SHP77 (cell line): Measurements from ENCODE around the gene KRT5.

Experiments used
- DNase-seq, 2 experiments: peaks; one replicate each; lab custom pipeline; 2025; lab: John Stamatoyannopoulos, UW

Gene KRT5

GRCh38 chr12:52537101-52537500 lies 16.9 kb upstream of the KRT5 start:
- DNase-seq = no peak

DNA sequence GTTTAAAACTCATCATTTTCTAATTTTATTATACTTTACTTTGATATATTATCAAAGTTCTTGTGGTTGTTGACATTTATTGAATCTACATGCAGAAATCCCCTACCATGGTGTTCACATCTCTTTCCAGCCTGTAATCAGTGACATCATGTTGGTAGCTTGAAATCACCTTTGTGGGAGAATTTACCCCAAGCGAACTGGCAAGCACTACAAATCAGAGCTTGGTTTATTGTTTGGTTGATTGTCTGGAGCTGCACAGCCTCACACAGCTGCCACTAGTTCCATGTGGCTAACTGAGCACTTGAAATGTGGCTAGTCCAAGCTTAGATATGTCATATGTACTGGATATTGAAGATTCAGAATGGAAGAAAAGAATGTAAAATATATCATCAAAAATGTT lies 15.4 kb upstream of the KRT5 start:
- no peak for DNase-seq

- DNase-seq = no peak
Observed at GRCh38 chr12:52534482-52534881, 14.3 kb upstream of the KRT5 start.

- no peak for DNase-seq
Observed at GRCh38 chr12:52533686-52534470, 13.7 kb upstream of the KRT5 start.

GRCh38 chr12:52532636-52533035 lies 12.4 kb upstream of the KRT5 start:
- DNase-seq = no peak

GRCh38 chr12:52531566-52532300 lies 11.5 kb upstream of the KRT5 start:
- no peak for DNase-seq

- no peak for DNase-seq
Observed at GRCh38 chr12:52530905-52531304, 10.7 kb upstream of the KRT5 start.

GRCh38 chr12:52530366-52530765 lies 10.2 kb upstream of the KRT5 start:
- DNase-seq = no peak

- DNase-seq = no peak
Observed at GRCh38 chr12:52529846-52530245, 9.7 kb upstream of the KRT5 start.

DNA sequence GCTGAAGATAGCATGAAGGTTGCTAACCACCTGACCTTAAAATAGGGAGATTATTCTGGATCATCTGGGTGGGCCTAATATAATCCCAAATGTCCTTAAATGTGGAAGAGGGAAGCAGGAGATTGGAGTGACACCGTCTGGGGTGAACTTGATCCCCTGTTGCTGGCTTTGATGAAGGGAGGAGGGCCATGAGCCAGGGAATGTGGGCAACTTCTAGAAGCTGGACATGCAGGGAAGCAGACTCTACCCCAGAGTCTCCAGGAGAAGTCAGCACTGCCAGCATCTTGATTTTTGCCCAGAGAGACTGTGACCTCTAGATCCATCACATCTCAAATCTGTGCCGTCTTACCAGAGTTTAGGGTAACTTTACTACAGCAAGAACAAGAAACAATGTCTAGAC lies 9.2 kb upstream of the KRT5 start:
- no peak for DNase-seq

DNA sequence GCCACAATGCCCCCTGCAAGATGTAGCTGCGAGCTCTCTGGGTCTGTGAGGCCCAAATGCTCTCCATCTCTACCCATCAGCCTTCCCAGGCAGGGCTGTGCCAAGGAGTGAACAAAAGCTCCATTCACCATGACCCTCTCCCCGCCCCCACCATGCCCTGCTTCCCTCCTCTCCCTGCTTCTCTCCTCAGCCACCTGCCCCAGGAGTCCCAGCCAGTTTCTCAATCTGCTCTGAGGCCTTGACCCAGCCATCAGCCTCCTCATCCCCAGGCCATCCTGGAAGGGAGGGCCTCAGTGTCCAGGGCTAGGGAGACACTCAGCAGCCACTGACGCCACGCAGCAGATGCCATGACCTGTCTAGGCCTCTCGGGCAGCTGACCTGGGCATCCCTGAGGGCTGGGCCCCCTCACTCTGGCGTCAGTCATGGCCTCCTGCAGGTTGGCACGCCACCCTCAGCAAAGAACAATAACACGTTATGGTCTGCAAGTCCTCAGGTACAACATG lies 8.5 kb upstream of the KRT5 start:
- DNase-seq = no peak

DNA sequence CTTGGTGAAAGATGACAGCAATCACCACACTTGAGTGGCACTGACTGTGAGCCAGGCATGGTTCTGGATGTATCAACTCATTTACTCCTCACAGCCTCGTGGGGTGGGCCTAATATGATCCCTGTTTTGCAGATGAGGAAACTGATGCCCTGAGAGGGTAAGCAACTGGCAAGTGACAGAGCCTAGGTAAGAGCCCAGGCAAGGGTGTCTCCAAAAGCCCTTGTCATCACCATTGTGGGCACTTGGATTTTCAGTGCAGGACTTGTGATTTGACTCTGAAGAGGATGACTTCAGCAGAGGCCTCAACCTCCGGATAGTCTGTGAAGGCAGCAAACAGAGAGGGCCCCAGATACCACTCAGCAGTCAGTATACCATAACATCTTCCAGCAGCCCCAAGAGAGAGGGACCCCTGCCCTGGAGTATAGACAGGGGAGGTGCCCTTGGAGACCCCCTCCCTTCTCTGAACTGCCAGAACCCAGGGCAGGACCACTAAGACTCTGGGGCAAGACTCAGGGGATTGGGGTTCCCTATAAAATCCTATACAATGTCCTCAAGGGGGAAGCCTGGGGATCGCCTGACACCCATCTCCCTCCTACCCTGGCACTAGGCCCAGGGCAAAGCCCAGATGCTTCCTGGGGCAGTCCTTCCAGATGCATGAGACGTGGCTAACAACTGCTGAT lies 7.1 kb upstream of the KRT5 start:
- DNase-seq = no peak

DNA sequence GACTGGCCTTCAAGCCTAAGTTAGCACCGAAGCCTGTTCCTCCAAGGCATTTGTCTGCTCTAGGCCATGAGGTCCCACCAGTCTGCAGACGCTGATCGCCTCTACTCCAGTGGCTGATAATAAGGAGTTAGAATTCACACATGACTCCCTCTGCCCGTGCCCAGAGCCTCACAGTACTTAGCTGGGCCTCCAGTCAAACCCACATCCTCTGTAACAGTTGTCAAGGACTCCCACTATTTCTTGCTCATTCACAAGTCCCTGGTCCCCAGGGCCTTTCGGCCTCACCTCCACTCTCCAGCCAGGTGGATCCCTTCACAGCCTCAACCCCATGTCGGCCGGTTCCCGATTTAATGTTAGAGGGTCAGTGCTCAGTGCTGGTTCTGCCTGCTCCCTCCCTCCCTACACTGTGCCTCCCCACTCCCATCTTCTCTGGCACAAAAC lies 6.3 kb upstream of the KRT5 start:
- DNase-seq = no peak

DNA sequence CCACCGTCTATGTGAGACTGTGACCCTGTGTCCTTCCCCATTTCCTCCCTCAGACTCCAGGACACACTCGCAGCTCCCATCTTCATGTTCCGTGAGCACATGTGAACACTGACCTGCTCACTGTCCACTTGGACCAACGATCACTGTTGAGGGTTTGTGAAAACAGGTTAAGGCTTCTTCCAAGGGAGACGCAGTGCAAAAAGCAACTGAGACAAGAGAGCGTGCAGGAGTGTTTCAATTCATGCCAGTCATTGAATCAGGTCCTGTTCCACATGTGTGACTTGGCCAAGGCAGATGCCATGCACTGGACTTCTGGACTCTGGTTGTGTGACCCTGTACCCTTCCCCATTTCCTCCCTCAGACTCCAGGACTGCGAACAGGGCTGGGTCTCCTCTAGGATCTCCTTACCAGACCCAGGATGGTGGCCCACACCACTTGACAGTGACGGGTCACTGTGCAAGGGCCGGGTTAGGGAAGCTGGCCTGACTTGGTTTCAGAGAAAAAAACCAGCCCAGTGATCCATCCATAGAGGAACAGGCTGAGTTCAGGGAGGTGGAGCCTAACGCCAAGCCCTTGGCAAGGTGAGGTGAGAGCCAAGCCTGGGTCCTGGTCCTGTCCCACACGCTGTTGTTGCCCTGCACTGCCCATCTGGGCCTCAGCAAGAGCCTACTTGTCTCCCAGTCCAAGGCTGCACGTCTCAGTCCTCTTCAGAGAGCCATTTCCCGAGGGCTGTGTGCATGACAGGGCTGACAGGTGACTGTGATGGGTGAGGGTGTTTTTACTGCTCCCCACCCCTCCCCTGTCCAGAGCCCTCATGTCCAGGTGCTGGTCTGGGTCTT lies 5.7 kb upstream of the KRT5 start:
- no peak for DNase-seq

DNA sequence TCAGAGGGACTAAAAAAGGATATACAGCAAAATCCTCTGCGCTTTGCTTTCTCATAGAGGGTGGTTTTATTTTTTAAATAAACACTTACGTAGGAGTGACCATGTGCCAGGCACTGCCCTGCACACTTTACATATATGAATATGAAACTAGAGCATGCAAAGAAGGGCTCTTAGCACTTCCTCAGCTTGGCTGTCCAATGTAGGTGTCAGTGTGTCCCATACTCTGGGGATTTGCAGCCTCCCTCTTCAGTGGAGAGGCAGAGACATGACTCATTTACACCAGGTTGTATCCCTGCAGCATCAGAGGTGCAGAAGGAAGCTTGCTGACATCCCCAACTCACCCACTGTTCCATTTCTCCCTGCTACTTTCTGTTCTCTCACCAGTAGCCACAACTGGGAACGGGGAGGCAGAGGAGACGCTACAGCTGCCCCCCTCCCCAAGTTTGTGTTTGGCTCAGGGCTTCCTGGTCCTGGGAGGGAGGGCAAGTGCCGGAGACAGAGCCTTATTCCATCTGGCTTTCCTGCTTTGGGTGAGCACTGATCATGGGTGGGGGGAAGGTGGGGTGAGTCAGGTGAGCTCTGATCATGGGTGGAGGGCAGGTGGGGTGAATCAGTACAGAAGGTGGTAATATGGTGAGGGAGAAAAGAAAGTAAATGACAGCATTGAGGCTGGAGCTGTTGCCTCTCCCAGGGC lies 4.9 kb upstream of the KRT5 start:
- no peak for DNase-seq

GRCh38 chr12:52524241-52524897 lies 4.2 kb upstream of the KRT5 start:
- no peak for DNase-seq

DNA sequence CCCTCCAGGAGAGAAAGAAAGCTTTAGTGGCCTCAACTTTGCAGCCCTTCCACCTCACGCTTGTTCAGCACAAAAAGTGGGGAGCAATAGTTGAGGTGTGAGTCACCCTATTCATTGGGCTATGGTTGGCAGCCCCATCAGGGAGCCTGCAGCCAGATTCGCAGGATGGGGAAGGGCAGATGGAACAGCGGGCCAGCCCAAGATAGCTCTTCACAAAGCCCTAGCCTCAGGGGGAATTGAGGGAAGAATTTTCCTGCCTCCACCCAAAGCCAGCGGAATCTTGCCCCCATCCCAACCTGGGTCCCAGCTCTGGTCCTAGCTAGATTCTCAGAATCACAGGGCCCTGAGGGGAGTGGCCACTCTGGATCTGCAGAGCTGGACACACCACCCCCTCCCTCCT lies 3.6 kb upstream of the KRT5 start:
- DNase-seq = no peak

- DNase-seq = no peak
Observed at GRCh38 chr12:52522346-52523011, 2.3 kb upstream of the KRT5 start.

DNA sequence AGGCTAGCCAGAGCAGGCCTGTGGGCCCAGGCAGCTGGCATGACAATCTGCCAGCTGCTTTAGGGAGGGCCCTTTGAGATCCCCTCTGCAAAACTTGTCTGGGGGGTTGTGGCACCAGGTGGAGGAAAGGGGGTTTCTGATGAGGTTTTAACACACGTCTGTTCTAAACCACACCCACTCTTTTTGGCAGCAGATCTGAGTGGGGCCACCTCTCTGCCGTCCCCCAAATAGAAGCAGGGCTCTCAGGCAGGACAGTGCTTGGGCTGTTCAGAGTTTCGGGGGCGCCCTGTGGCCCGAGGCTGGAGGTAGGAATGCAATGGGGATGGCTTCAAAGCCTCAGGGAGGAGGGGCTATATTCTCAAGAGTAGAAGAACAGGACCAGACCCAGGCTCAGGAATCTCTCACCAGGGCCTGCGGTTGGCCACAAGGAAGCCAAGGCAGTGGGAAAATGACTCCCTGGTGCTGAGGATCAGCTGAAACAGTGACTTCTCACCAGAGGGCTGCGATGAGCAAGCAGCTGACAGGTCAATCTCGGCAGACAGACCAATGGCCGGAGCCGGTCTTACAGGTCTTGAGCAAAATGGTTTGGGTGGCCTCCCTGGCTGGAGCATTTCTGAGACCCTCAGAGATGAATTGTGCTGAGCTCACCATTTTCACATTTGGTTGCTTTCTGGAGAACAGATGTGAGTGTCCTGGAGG lies 1.5 kb upstream of the KRT5 start:
- no peak for DNase-seq

DNA sequence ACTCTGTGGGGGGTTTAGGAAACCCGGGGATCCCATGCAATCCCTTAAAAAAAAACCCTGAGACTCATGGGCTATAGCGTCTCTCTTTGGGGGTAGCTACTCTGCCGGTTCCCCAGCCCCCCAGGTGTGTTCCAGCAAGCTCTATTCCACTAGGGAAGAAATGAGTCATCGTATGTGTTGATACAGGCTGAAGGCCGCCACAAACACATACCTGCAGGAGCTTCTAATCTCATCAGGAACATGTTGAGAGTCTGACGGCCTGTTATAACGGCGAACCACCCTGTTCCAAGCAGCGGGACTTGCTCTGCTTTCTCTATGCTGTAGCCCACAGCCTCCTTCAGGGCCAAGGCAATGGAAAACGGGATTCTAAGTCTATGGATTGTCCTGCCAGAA lies 977 bp upstream of the KRT5 start:
- DNase-seq = no peak
